AG04450 (cell line): ENCODE measurements around the gene TMOD3. TPM values are rescaled to one million over a fixed set of nuclear protein-coding genes. Genes with fewer than 3 reads are reported as not detected.

Experiments used
- CTCF ChIA-PET: fragments of 300-600, 350-600 bp; formaldehyde crosslinking; extraction: SDS; loops from one replicate; lab custom pipeline; 2022; ENCODE audit warnings: antibody characterized with exemption, inconsistent platforms; lab: Charles Lee
- POLR2A ChIA-PET: fragments of 350-600 bp; formaldehyde crosslinking; extraction: SDS; loops from one replicate; lab custom pipeline; 2021; ENCODE audit warnings: antibody characterized with exemption, inconsistent platforms; lab: Yijun Ruan, JAX
- DNase-seq: peaks from one replicate; pipeline ENCODE4 v3.0.0-alpha.2; 2011; ENCODE audit warnings: low read depth, low spot score
- H3K27ac ChIP-seq: one replicate; pipeline ENCODE4 v1.5.1; 2012; ENCODE audit warnings: low read depth, low read length, control low read depth
- H3K27me3 ChIP-seq: one replicate; pipeline ENCODE4 v1.6.0; 2012; ENCODE audit warnings: low read length; ENCODE audit not compliant: control insufficient read depth, insufficient read depth
- H3K4me3 ChIP-seq: 2 replicates; pipeline ENCODE4 v1.5.1; 2011; ENCODE audit warnings: mild to moderate bottlenecking, low read depth, low read length, control low read depth
- H3K9me3 ChIP-seq: 2 replicates; pipeline ENCODE4 v1.5.1; 2012; ENCODE audit warnings: low read length; ENCODE audit not compliant: control insufficient read depth, insufficient read depth
- polyA plus RNA-seq: library from polyadenylated mRNA; depleted of rRNA; stranded (reverse); fragments of >200 nt; gene quantifications from 2 replicates; pipeline ENCODE4 v1.2.3, GENCODE V29; 2011
- TF ChIP-seq, protein P1 (sequence below): IDR thresholded peaks from 2 replicates; pipeline ENCODE4 v1.5.1; 2011; ENCODE audit warnings: low read depth, low read length, control low read depth, inconsistent platforms

The TMOD3 gene
- polyA plus RNA-seq, 1 experiment: 29.8 TPM

DNA sequence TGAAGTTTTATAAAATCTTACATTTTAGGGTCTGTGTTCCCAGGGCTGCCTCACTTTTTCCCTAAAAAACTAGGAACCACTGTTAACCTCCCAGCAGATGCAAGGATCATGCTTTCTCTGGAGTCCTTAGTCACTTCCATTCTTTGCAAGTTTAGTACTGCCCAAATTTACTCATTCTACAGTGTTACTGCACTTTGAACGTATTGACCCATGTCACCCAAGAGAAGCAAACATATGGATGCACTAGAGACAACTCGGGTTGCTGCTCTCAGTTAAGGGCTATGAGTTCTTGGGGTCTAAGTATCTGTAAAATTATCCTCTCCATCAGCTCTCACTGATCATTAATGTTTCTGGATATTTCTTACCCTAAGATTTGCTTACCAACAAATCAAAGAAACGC, 83.1 kb downstream of the TMOD3 start:
- Histone ChIP-seq H3K9me3 (no peaks in the 10 kb centered on the region), H3K27me3 (no peaks in the 10 kb centered on the region), H3K4me3 (no peak overlapping the region), H3K27ac (no peak overlapping the region)
- no peak for DNase-seq
- ChIA-PET CTCF (no interaction called here), POLR2A (no interaction called here)
- TF ChIP-seq, protein P1, sequence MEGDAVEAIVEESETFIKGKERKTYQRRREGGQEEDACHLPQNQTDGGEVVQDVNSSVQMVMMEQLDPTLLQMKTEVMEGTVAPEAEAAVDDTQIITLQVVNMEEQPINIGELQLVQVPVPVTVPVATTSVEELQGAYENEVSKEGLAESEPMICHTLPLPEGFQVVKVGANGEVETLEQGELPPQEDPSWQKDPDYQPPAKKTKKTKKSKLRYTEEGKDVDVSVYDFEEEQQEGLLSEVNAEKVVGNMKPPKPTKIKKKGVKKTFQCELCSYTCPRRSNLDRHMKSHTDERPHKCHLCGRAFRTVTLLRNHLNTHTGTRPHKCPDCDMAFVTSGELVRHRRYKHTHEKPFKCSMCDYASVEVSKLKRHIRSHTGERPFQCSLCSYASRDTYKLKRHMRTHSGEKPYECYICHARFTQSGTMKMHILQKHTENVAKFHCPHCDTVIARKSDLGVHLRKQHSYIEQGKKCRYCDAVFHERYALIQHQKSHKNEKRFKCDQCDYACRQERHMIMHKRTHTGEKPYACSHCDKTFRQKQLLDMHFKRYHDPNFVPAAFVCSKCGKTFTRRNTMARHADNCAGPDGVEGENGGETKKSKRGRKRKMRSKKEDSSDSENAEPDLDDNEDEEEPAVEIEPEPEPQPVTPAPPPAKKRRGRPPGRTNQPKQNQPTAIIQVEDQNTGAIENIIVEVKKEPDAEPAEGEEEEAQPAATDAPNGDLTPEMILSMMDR: no peak

GRCh38 chr15:51917493-51917892, 88.0 kb downstream of the TMOD3 start:
- no peak overlapping the region for H3K4me3 ChIP-seq
- ChIA-PET CTCF (interaction anchor here (0.7 to 1.4 kb wide), 7 partner anchors 9 to 267 kb away, joined by 3 to 5 read pairs (median 3); no protein-coding TSS in a partner anchor), POLR2A (interaction anchor here (0.7 kb wide), 1 partner anchor 207 kb away, joined by 4 read pairs; no protein-coding TSS in a partner anchor)
- H3K27ac ChIP-seq: no peak overlapping the region
- TF ChIP-seq, protein P1: peak; percentile 34; the same call in 1 of the 2 replicates
- H3K9me3 ChIP-seq: no peaks in the 10 kb centered on the region
- no peak for DNase-seq
- H3K27me3 ChIP-seq: no peaks in the 10 kb centered on the region

DNA sequence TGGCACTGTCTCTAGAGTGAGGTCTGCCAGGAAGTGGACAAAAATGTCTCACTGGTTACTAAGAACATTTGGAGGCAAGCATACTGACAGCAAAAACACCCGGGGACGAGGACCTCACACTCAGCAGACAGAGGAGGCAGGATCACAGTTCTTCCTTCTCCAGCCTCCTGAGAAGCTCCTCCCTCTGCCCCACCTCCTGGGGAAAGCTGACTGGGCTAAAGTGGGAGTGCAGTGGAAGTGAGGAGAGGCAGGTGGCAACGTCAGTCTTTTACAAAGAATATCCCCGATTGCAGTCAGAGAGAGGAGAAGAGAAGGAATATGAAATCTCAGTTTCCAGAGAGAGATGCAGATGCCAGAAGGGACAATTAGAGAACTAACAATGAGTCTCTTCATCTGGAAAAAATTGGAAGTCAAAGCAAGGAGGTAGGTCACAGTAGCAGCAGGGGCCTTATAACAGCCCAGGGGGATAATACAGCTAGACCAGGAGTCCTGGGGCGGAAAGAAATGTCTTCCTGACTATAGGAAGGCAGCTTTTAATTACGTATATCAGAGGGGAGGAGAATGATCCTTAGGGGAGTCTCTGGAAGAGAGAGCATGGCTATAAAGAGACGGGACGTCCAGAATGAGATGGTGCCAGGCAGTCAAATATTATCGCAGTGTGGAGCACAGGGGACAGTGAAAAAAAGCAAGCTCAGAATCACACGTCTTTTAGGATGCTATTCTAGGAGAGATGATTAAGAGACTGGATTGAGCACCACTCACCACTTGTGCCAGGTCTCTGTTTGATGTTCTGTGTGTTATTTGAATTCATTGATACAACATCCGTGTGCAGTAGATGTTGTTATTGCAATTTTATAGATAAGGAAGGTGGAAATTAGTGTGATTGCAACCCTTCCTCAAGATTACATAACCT, 95.0 kb downstream of the TMOD3 start:
- Histone ChIP-seq H3K27ac (no peak overlapping the region), H3K9me3 (no peaks in the 10 kb centered on the region), H3K4me3 (no peak overlapping the region), H3K27me3 (no peaks in the 10 kb centered on the region)
- no peak for DNase-seq
- CTCF ChIA-PET: interaction anchor here (0.6 kb wide), 1 partner anchor 18 kb away, joined by 8 read pairs; no protein-coding TSS in a partner anchor
- TF ChIP-seq, protein P1: no peak
- POLR2A ChIA-PET: no interaction called here

- Histone ChIP-seq H3K9me3 (no peaks in the 10 kb centered on the region), H3K27me3 (no peaks in the 10 kb centered on the region), H3K27ac (no peak overlapping the region), H3K4me3 (no peak overlapping the region)
- POLR2A ChIA-PET: interaction anchor here (0.6 kb wide), 1 partner anchor 13 kb away, joined by 4 read pairs; no protein-coding TSS in a partner anchor
- TF ChIP-seq, protein P1: no peak
- CTCF ChIA-PET: interaction anchor here (0.7 to 1.5 kb wide), 3 partner anchors 9 to 281 kb away, joined by 3 to 4 read pairs (median 4); no protein-coding TSS in a partner anchor
- no peak for DNase-seq
These were observed 97.4 kb downstream of the TMOD3 start for GRCh38 chr15:51926809-51927208.

- no peaks in the 10 kb centered on the region for H3K9me3 ChIP-seq
- ChIA-PET POLR2A (interaction anchor here (0.6 to 0.7 kb wide), 2 partner anchors 44 to 557 kb away, joined by 6 to 7 read pairs; no protein-coding TSS in a partner anchor), CTCF (no interaction called here)
- no peak overlapping the region for H3K4me3 ChIP-seq
- no peak for DNase-seq
- TF ChIP-seq, protein P1: no peak
- no peaks in the 10 kb centered on the region for H3K27me3 ChIP-seq
- no peak overlapping the region for H3K27ac ChIP-seq
These were observed 101.6 kb downstream of the TMOD3 start for GRCh38 chr15:51931016-51931415.
